AG10803 (cell line): ENCODE measurements around the gene LTBR.
A peak's percentile ranks its signal among the peaks of the same experiment; 100 is the strongest.
"Not testable (repeated sequence)": the region's sequence is repeated elsewhere in the genome, so short reads cannot be mapped to it uniquely, and the experiment has no call there.

ENCODE experiments used
- DNase-seq: peaks from one replicate; pipeline ENCODE4 v3.0.0; 2010; ENCODE audit warnings: low read depth
- H3K4me3 ChIP-seq: 2 replicates; pipeline ENCODE4 v1.5.1; 2011; ENCODE audit warnings: mild to moderate bottlenecking, low read length, control low read depth
- TF ChIP-seq, protein P1 (sequence below): conservative IDR thresholded peaks from 2 replicates; pipeline ENCODE4 v1.5.1; 2011; ENCODE audit warnings: mild to moderate bottlenecking, low read length, control low read depth, inconsistent platforms

The LTBR gene

DNA sequence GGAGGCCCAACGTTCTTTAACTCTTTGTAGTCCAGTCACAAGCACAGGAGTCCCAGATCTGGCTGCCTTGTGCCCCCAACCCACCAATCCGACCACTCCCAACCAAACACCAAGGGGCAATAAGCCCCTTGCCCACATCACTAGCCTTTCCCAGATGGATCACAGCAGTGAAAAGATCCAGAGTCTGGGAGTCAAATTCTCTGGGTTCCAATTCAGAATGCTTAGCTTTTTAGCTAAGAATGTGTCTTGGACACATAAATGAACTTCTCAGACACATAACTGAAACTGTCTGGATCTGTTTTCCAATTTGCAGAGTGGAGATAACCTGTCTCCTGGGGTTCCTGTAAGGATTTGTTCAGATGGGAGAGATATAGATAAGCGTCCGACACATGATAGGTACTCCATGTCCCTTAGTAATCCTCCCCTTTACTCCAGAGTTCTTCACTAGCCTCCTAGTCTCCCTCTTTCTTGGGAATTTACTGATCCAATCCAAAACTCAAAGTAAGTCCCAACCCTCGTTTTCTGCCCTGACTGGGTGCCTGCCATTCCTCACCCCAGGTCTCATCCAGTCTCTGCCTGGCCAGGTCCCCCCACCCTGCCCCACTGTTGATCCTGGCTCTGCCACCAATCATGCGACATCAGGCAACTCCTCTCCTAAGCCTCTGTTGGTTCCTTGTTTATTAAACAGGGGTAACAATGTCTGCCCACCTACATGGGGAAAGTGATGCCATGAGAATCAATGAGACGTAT is 41.6 kb upstream of the LTBR start:
- peak overlapping the region; percentile 100 for H3K4me3 ChIP-seq
- TF ChIP-seq, protein P1, sequence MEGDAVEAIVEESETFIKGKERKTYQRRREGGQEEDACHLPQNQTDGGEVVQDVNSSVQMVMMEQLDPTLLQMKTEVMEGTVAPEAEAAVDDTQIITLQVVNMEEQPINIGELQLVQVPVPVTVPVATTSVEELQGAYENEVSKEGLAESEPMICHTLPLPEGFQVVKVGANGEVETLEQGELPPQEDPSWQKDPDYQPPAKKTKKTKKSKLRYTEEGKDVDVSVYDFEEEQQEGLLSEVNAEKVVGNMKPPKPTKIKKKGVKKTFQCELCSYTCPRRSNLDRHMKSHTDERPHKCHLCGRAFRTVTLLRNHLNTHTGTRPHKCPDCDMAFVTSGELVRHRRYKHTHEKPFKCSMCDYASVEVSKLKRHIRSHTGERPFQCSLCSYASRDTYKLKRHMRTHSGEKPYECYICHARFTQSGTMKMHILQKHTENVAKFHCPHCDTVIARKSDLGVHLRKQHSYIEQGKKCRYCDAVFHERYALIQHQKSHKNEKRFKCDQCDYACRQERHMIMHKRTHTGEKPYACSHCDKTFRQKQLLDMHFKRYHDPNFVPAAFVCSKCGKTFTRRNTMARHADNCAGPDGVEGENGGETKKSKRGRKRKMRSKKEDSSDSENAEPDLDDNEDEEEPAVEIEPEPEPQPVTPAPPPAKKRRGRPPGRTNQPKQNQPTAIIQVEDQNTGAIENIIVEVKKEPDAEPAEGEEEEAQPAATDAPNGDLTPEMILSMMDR: no peak
- no peak for DNase-seq

DNA sequence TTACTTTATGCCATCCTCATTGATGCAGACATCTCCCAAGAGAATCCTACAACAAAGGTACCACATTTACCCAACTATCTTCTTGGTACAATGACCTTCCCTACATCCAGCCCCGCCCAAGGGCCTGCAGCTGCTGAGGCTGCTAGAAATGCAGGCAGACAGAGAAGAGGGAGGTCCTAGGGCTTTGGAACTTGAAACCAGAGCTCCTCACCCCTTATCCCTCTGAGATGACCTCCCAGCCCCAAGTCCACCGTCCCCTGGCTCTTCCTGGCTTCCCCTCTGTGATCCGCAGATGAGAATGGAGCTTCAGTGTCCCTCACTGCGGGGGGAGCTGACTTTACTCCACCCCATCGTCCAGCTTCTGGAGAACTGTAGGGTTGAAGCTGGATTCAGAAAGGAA is 40.4 kb upstream of the LTBR start:
- TF ChIP-seq, protein P1: no peak
- no peak overlapping the region for H3K4me3 ChIP-seq
- no peak for DNase-seq

DNA sequence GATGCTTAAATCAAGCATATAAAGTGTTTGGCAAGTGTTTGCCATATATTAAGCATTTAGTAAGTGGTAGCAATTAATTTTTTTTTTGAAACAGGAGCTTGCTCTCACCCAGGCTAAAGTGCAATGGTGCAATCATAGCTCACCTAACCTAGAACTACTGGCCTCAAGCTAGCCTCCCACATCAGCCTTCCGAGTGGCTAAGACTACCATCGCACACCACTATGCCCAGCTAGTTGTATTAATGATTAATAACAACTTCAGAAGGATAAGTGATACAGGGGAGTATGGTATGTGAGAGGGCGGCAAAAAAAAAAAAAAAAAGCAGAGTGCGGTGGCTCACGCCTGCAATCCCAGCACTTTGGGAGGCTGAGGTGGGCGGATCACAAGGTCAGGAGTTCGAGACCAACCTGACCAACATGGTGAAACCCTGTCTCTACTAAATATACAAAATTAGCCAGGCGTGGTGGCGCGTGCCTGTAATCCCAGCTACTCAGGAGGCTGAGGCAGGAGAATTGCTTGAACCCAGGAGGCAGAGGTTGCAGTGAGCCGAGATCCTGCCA is 39.8 kb upstream of the LTBR start:
- DNase-seq, H3K4me3 ChIP-seq: not testable (repeated sequence)

DNA sequence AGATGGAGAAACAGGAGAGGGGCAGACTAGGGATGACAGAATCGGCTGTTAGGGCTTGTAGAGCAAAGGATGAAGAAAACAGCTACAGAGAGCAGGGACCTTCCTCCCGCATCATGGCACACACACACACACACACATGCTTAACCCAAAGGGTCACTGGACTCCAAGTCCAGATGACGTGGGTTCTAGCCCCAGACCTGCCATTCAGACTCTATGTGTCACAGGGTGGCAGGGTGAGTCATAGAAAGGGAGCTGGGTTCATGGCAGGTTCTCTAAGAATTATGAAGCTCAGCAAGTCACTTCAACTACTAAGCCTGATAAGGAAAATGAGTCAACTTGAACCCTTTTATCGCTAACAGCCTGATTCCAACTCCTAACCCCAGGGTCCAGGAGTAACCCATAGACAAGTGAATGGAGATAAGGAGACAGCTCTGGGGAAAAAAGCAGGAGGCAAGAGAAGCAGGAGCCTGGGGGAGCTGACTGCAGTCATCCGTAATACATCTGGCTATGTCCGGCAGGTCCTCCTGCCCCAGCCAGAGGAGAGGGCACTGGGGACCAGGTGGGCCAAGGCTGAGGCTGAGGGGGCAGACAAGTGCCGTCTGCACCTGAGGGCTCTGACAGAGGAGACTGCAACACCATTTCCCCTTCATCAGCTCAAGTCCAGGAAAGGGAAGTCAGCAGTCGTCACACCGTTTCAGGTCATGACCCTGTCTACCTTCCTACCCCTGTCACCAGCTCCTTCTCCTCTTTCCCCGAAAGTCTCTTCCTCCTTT is 38.5 kb upstream of the LTBR start:
- peak; percentile 88 for DNase-seq
- H3K4me3 ChIP-seq: no peak overlapping the region
- TF ChIP-seq, protein P1: no peak

DNA sequence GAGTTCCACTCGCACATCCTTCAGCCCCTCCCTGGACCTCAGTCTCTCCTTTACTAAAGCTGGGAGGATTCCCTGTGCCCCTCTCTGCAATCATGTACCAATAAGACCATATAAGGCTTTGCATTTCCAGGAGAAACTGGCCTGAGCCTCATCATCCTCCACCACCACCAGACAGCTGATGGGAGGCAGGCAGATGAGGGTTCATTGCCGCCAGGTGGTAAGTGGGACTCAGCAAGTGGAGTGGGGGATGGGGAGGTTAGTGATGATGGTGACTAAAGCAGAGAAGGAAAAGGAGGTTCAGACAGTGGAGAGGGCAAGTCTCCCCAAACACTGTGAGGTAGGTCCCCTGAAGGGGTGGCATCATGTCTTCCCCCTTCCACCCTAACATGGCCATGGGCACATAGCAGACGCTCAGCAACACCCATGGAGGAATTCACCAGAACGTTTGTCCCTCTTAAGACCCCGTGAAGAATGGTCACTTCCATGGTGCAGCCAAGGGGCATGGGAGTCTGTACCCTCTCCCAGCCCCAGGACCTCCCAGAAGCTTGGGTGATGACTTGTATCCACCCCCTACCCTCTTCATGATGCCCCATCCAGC is 37.6 kb upstream of the LTBR start:
- DNase-seq: no peak
- no peak overlapping the region for H3K4me3 ChIP-seq
- TF ChIP-seq, protein P1: no peak

DNA sequence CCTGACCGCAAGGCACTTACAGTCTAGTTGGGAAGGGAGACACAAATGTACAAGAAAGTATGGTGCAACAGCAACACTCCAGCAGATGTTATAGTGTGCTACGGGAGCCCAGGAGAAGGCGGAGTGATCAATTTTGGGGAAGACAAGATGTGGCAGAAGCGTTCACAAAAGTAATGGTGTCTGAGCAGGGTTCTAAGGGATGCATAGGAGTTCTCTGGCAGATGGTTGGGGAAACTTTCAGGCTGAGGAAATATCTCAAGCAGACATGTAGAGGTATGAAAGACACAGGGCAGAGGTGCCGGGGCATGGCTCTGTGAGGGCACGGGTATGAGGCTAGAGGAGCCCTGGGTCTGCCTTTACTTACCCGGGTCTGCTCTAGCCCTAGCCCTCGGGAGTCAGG is 37.0 kb upstream of the LTBR start:
- TF ChIP-seq, protein P1: no peak
- no peak overlapping the region for H3K4me3 ChIP-seq
- DNase-seq: no peak
